Frontal cortex (tissue), 4 donors: Measurements from ENCODE around the gene MED10. TPM values are rescaled to one million over a fixed set of nuclear protein-coding genes. Genes with fewer than 3 reads are reported as not detected.

Source experiments
- DNase-seq, 2 donors: peaks; one replicate each; pipeline ENCODE4 v3.0.0; 2012; ENCODE audit warnings: low spot score in 2 of 2
- FAIRE-seq: peaks from 2 replicates; lab custom pipeline; 2012; peaks lifted over from hg19 to GRCh38; lab: Jason Lieb, UNC
- total RNA-seq: library from RNA; depleted of rRNA; stranded (reverse); fragments of >200 nt; gene quantifications from one replicate; pipeline ENCODE4 v1.2.3, GENCODE V29; 2014
- donor health status: control.
- donor health status: control.
- donor health status: control.

MED10 gene
- total RNA-seq, 1 donor from 2014 or later = 15.1 TPM

GRCh38 chr5:6355294-6355693 is 23.1 kb downstream of the MED10 start:
- FAIRE-seq = no peak

GRCh38 chr5:6354848-6355247 is 23.5 kb downstream of the MED10 start:
- no peak for DNase-seq
- FAIRE-seq = no peak

More at GRCh38 chr5:6355294-6355693, 23.1 kb downstream of the MED10 start:
- no peak for DNase-seq

GRCh38 chr5:6353602-6354302 is 24.6 kb downstream of the MED10 start:
- no peak for FAIRE-seq

GRCh38 chr5:6350277-6351090 is 27.9 kb downstream of the MED10 start:
- DNase-seq (no peak), FAIRE-seq (no peak)

More at GRCh38 chr5:6353602-6354302, 24.6 kb downstream of the MED10 start:
- no peak for DNase-seq

- DNase-seq = no peak
- FAIRE-seq = no peak
These were observed 29.0 kb downstream of the MED10 start for GRCh38 chr5:6349387-6349786.

- FAIRE-seq = no peak
- no peak for DNase-seq
These were observed 29.8 kb downstream of the MED10 start for GRCh38 chr5:6348476-6349000.

GRCh38 chr5:6347673-6348072 is 30.7 kb downstream of the MED10 start:
- FAIRE-seq (no peak), DNase-seq (no peak)

GRCh38 chr5:6347165-6347564 is 31.2 kb downstream of the MED10 start:
- DNase-seq (no peak), FAIRE-seq (no peak)

- FAIRE-seq (no peak), DNase-seq (no peak)
These were observed 33.8 kb downstream of the MED10 start for GRCh38 chr5:6344593-6344989.

- FAIRE-seq (no peak), DNase-seq (no peak)
These were observed 34.3 kb downstream of the MED10 start for GRCh38 chr5:6343951-6344592.

- FAIRE-seq (no peak), DNase-seq (no peak)
These were observed 35.5 kb downstream of the MED10 start for GRCh38 chr5:6342689-6343315.

- DNase-seq (no peak), FAIRE-seq (no peak)
These were observed 38.2 kb downstream of the MED10 start for GRCh38 chr5:6340100-6340499.

GRCh38 chr5:6338871-6339270 is 39.5 kb downstream of the MED10 start:
- FAIRE-seq = no peak
- no peak for DNase-seq

- FAIRE-seq = no peak
- no peak for DNase-seq
These were observed 40.2 kb downstream of the MED10 start for GRCh38 chr5:6338135-6338534.

GRCh38 chr5:6333182-6333905 is 45.0 kb downstream of the MED10 start:
- DNase-seq (no peak), FAIRE-seq (no peak)

- FAIRE-seq (no peak), DNase-seq (no peak)
These were observed 50.2 kb downstream of the MED10 start for GRCh38 chr5:6328173-6328572.

- FAIRE-seq = no peak
- DNase-seq = no peak
These were observed 51.6 kb downstream of the MED10 start for GRCh38 chr5:6326776-6327175.

GRCh38 chr5:6322163-6322713 is 56.1 kb downstream of the MED10 start:
- DNase-seq = no peak
- FAIRE-seq = no peak
